ENCODE data around the gene XXYLT1.

- TF ChIP-seq CTCF (conservative IDR thresholded peaks at IDR 0.05; ENCODE audit: low read length): no peak
- TF ChIP-seq EZH2phosphoT487 (IDR thresholded peaks at IDR 0.05; ENCODE audit: borderline replicate concordance, low read depth, low read length): no peak
These were observed 21.7 kb downstream of the XXYLT1 start for GRCh38 chr3:195249057-195249770.

Data from OCI-LY7 (cell line).